Muscle of back (tissue), 11 donors: Measurements from ENCODE around the gene ATP11C. TPM values are rescaled to one million over a fixed set of nuclear protein-coding genes. Genes with fewer than 3 reads are reported as not detected.
"Not testable (repeated sequence)": the region's sequence is repeated elsewhere in the genome, so short reads cannot be mapped to it uniquely, and the experiment has no call there.

ENCODE experiments used
- DNase-seq, 3 donors: peaks; one replicate each; pipeline versions ENCODE4 v3.0.0 to v3.0.0-alpha.2; 2013
- polyA plus RNA-seq, 10 donors: library from polyadenylated mRNA; unstranded; fragments of 120-200 nt; gene quantifications; one replicate each; pipeline ENCODE4 v1.2.1, GENCODE V29; 2013; ENCODE audit not compliant: insufficient read length in 10 of 10

The ATP11C gene
- polyA plus RNA-seq, 10 donors, result 11.7 to 22.4 (median 15.5) TPM

GRCh38 chrX:139924696-139925095 is 8.2 kb downstream of the ATP11C start:
- peak in 2 of 3 donors; percentile 3 to 10 for DNase-seq

- DNase-seq, result no peak
Observed at GRCh38 chrX:139924069-139924695, 8.7 kb downstream of the ATP11C start.

GRCh38 chrX:139921142-139921541 is 11.7 kb downstream of the ATP11C start:
- DNase-seq, result not testable (repeated sequence)

- DNase-seq, result no peak
Observed at GRCh38 chrX:139920316-139920715, 12.5 kb downstream of the ATP11C start.

- DNase-seq, result no peak
Observed at GRCh38 chrX:139914421-139914820, 18.4 kb downstream of the ATP11C start.

- no peak for DNase-seq
Observed at GRCh38 chrX:139909712-139910111, 23.1 kb downstream of the ATP11C start.

GRCh38 chrX:139907078-139907477 is 25.8 kb downstream of the ATP11C start:
- DNase-seq, result no peak

- DNase-seq, result no peak
Observed at GRCh38 chrX:139905743-139906142, 27.1 kb downstream of the ATP11C start.

GRCh38 chrX:139905051-139905450 is 27.8 kb downstream of the ATP11C start:
- no peak for DNase-seq

- DNase-seq, result no peak
Observed at GRCh38 chrX:139903210-139903609, 29.6 kb downstream of the ATP11C start.

GRCh38 chrX:139902559-139902958 is 30.3 kb downstream of the ATP11C start:
- no peak for DNase-seq

GRCh38 chrX:139898334-139898733 is 34.5 kb downstream of the ATP11C start:
- no peak for DNase-seq

GRCh38 chrX:139892512-139892911 is 40.3 kb downstream of the ATP11C start:
- DNase-seq, result no peak

- peak in 1 of 3 donors; percentile 52 for DNase-seq
Observed at GRCh38 chrX:139890991-139891700, 41.7 kb downstream of the ATP11C start.

GRCh38 chrX:139889760-139890159 is 43.1 kb downstream of the ATP11C start:
- no peak for DNase-seq

- no peak for DNase-seq
Observed at GRCh38 chrX:139883984-139884383, 48.9 kb downstream of the ATP11C start.

GRCh38 chrX:139882299-139882698 is 50.6 kb downstream of the ATP11C start:
- no peak for DNase-seq

- DNase-seq, result peak; percentile 25 to 65 (median 39)
Observed at GRCh38 chrX:139881572-139881971, 51.3 kb downstream of the ATP11C start.

- peak in 1 of 3 donors; percentile 25 for DNase-seq
Observed at GRCh38 chrX:139881130-139881529, 51.7 kb downstream of the ATP11C start.

GRCh38 chrX:139877710-139878414 is 55.0 kb downstream of the ATP11C start:
- DNase-seq, result no peak

- DNase-seq, result no peak
Observed at GRCh38 chrX:139875841-139876240, 57.0 kb downstream of the ATP11C start.

- DNase-seq, result no peak
Observed at GRCh38 chrX:139869796-139870195, 63.1 kb downstream of the ATP11C start.

GRCh38 chrX:139864640-139865039 is 68.2 kb downstream of the ATP11C start:
- no peak for DNase-seq
